Duodenal mucosa (tissue), 2 donors: ENCODE measurements around the gene GCLC.
"Not testable (repeated sequence)": the region's sequence is repeated elsewhere in the genome, so short reads cannot be mapped to it uniquely, and the experiment has no call there.

Source experiments
- H3K27ac ChIP-seq: one replicate; pipeline ENCODE4 v1.7.0; 2013; ENCODE audit warnings: low read depth, low read length
- H3K27me3 ChIP-seq, 2 donors: one replicate each; pipeline ENCODE4 v1.7.0; 2013; ENCODE audit warnings: low read length in 2 of 2, control low read depth in 1 of 2; ENCODE audit not compliant: insufficient read depth in 2 of 2, control insufficient read depth in 1 of 2
- H3K36me3 ChIP-seq, 2 donors: one replicate each; pipeline ENCODE4 v1.7.0; 2013; ENCODE audit warnings: low read length in 2 of 2, control low read depth in 1 of 2; ENCODE audit not compliant: insufficient read depth in 2 of 2, control insufficient read depth in 1 of 2
- H3K4me1 ChIP-seq, 2 donors: one replicate each; pipeline ENCODE4 v1.7.0; 2013; ENCODE audit warnings: low read length in 2 of 2, control low read depth in 1 of 2; ENCODE audit not compliant: insufficient read depth in 2 of 2, control insufficient read depth in 1 of 2
- H3K4me3 ChIP-seq, 2 donors: one replicate each; pipeline ENCODE4 v1.7.0; 2013; ENCODE audit warnings: low read length in 2 of 2, low read depth in 1 of 2
- H3K9ac ChIP-seq, 2 donors: one replicate each; pipeline ENCODE4 v1.7.0; 2013; ENCODE audit warnings: low read length in 2 of 2, low read depth in 1 of 2
- H3K9me3 ChIP-seq, 2 donors: one replicate each; pipeline ENCODE4 v1.7.0; 2013; ENCODE audit warnings: low read length in 2 of 2, control low read depth in 1 of 2; ENCODE audit not compliant: control insufficient read depth in 1 of 2

GCLC gene

GRCh38 chr6:53565886-53566285, 21.0 kb upstream of the GCLC start:
- no peaks in the 10 kb centered on the region for H3K4me1 ChIP-seq

GRCh38 chr6:53564401-53565065, 19.6 kb upstream of the GCLC start:
- no peak overlapping the region for H3K27ac ChIP-seq
- no peaks in the 10 kb centered on the region for H3K36me3 ChIP-seq
- H3K9ac ChIP-seq: no peak overlapping the region
- H3K4me3 ChIP-seq: no peak overlapping the region
- no peaks in the 10 kb centered on the region for H3K9me3 ChIP-seq
- H3K27me3 ChIP-seq: no peaks in the 10 kb centered on the region
- H3K4me1 ChIP-seq: no peaks in the 10 kb centered on the region

More at GRCh38 chr6:53565886-53566285, 21.0 kb upstream of the GCLC start:
- Histone ChIP-seq H3K9ac (no peak overlapping the region), H3K9me3 (no peaks in the 10 kb centered on the region), H3K4me3 (no peak overlapping the region), H3K36me3 (no peaks in the 10 kb centered on the region), H3K27me3 (no peaks in the 10 kb centered on the region), H3K27ac (no peak overlapping the region)

GRCh38 chr6:53556986-53557715, 12.2 kb upstream of the GCLC start:
- no peak overlapping the region for H3K9ac ChIP-seq
- H3K27me3 ChIP-seq: no peaks in the 10 kb centered on the region
- no peaks in the 10 kb centered on the region for H3K4me1 ChIP-seq
- no peak overlapping the region for H3K4me3 ChIP-seq
- no peak overlapping the region for H3K27ac ChIP-seq
- H3K9me3 ChIP-seq: peaks cover 0 to 3% of the 10 kb centered on the region in 2 donors
- H3K36me3 ChIP-seq: no peaks in the 10 kb centered on the region

GRCh38 chr6:53553600-53553999, 8.7 kb upstream of the GCLC start:
- H3K4me3 ChIP-seq, H3K27ac ChIP-seq, H3K27me3 ChIP-seq, H3K4me1 ChIP-seq, H3K9me3 ChIP-seq, H3K9ac ChIP-seq, H3K36me3 ChIP-seq: not testable (repeated sequence)

- not testable (repeated sequence) for H3K36me3 ChIP-seq, H3K9me3 ChIP-seq, H3K9ac ChIP-seq, H3K27me3 ChIP-seq, H3K27ac ChIP-seq, H3K4me3 ChIP-seq
- H3K4me1 ChIP-seq: peaks cover 12% of the 10 kb centered on the region in 2 donors
These were observed 6.8 kb upstream of the GCLC start for GRCh38 chr6:53551681-53552080.

- H3K9me3 ChIP-seq: no peaks in the 10 kb centered on the region
- H3K36me3 ChIP-seq: no peaks in the 10 kb centered on the region
- peak overlapping the region; percentile 89 to 93 for H3K4me3 ChIP-seq
- H3K4me1 ChIP-seq: peaks cover 25% of the 10 kb centered on the region in 2 donors
- peak overlapping the region; percentile 46 for H3K27ac ChIP-seq
- H3K27me3 ChIP-seq: no peaks in the 10 kb centered on the region
- H3K9ac ChIP-seq: peak overlapping the region; percentile 63 to 80
These were observed 3.1 kb upstream of the GCLC start for GRCh38 chr6:53547811-53548496.

GRCh38 chr6:53547166-53547810, 2.4 kb upstream of the GCLC start:
- peak overlapping the region; percentile 63 to 76 for H3K9ac ChIP-seq
- H3K4me3 ChIP-seq: peak overlapping the region; percentile 89 to 93
- no peaks in the 10 kb centered on the region for H3K36me3 ChIP-seq

GRCh38 chr6:53546281-53546680, 1.4 kb upstream of the GCLC start:
- no peak overlapping the region for H3K4me3 ChIP-seq
- H3K36me3 ChIP-seq: no peaks in the 10 kb centered on the region
- H3K27ac ChIP-seq: no peak overlapping the region
- H3K9ac ChIP-seq: no peak overlapping the region
- H3K27me3 ChIP-seq: no peaks in the 10 kb centered on the region
- H3K9me3 ChIP-seq: no peaks in the 10 kb centered on the region
- H3K4me1 ChIP-seq: peaks cover 31 to 39% of the 10 kb centered on the region in 2 donors

More at GRCh38 chr6:53547166-53547810, 2.4 kb upstream of the GCLC start:
- Histone ChIP-seq H3K9me3 (no peaks in the 10 kb centered on the region), H3K27ac (peak overlapping the region; percentile 3), H3K4me1 (peaks cover 30 to 31% of the 10 kb centered on the region in 2 donors), H3K27me3 (no peaks in the 10 kb centered on the region)

- Histone ChIP-seq H3K9me3 (no peaks in the 10 kb centered on the region), H3K27ac (peak overlapping the region; percentile 92), H3K4me1 (peaks cover 42 to 50% of the 10 kb centered on the region in 2 donors), H3K9ac (peak overlapping the region; percentile 79 to 88), H3K36me3 (no peaks in the 10 kb centered on the region), H3K4me3 (peak overlapping the region; percentile 74 to 89), H3K27me3 (no peaks in the 10 kb centered on the region)
These were observed 758 bp downstream of the GCLC start for GRCh38 chr6:53544217-53544469.
